GM12892 (cell line): ENCODE data around the gene VAPA.

Source experiments
- POLR2A ChIP-seq: IDR thresholded peaks from 2 replicates; pipeline ENCODE4 v1.6.1; 2011; ENCODE audit warnings: low read depth, low read length, control low read depth
- POLR2AphosphoS5 ChIP-seq: IDR thresholded peaks from 2 replicates; pipeline ENCODE4 v1.6.1; 2011; ENCODE audit warnings: low read depth, low read length, control low read depth

DNA sequence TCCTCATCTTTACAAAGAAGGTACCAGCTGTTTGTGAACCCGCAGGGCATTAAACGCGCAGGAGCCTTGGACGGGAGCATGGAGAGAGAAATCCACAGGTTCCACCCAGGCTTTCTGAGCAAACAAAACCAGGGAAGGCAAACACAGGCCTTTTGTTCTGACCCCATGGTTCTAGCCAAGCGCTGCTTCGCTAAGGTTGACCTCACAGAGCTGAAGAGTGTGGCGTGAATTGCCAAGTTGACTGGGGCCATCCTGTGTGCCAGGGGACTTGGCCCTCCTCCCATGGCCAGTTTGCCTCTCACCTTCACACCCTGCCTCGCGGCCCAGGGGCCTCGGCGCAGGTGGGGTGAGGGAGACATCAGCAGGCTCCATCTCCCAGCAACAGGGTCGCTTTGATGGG is 74.1 kb downstream of the VAPA start:
- TF ChIP-seq POLR2A (no peak), POLR2AphosphoS5 (no peak)
